Ovary (tissue), 3 donors: ENCODE results near the gene ACAP3.

Experiments used
- EP300 ChIP-seq: sonication (generic); formaldehyde crosslinking; IDR thresholded peaks from one replicate; pipeline ENCODE4 v1.6.1; 2017; ENCODE audit warnings: antibody characterized with exemption
- POLR2A ChIP-seq: fragments of 450-650 bp; IDR thresholded peaks from one replicate; pipeline ENCODE4 v1.6.1; 2017; ENCODE audit warnings: antibody characterized with exemption, mild to moderate bottlenecking, moderate library complexity
- TF ChIP-seq, protein P1 (sequence below), 3 donors: fragments of 450-650 bp in 2 of 3; fragments of 200-600 bp in 1 of 3; IDR thresholded peaks; one replicate each; pipeline versions ENCODE4 v1.5.1 to v1.8.0; 2016 to 2022; ENCODE audit warnings: antibody characterized with exemption in 3 of 3, mild to moderate bottlenecking in 1 of 3
- donor health status: DM: no; HTN: no; CAD: no.

DNA sequence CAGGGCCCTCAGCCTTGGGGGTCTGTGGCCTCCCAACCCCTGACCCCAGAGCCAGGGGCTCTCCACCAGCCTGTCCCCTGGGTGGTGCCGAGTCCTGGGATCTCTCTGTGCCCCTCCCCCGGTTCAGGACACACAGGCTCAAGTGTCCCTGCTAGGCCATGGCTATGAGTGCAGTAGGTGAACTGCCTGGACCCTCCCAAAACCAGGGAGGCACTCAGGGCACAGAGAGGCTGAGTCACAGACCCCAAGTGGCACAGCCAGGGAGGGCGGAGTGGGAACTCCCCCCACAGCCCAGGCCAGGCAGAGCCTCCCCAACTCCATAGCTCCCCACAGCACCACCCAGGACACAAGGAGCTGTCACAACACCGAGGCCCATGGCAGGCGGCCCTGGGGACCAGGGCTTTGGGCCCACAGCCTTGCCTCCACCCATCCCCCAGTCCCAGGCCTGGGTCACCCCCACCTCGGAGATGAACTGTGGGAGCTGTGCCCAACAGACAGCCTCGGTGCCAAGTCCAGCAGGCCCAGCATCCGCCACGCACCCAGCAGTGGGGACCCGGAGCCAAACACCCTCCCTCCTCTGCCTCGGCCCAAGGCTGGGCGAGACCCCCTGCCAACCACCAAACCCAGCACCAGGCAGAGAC lies 38.2 kb upstream of the ACAP3 start:
- TF ChIP-seq, protein P1, sequence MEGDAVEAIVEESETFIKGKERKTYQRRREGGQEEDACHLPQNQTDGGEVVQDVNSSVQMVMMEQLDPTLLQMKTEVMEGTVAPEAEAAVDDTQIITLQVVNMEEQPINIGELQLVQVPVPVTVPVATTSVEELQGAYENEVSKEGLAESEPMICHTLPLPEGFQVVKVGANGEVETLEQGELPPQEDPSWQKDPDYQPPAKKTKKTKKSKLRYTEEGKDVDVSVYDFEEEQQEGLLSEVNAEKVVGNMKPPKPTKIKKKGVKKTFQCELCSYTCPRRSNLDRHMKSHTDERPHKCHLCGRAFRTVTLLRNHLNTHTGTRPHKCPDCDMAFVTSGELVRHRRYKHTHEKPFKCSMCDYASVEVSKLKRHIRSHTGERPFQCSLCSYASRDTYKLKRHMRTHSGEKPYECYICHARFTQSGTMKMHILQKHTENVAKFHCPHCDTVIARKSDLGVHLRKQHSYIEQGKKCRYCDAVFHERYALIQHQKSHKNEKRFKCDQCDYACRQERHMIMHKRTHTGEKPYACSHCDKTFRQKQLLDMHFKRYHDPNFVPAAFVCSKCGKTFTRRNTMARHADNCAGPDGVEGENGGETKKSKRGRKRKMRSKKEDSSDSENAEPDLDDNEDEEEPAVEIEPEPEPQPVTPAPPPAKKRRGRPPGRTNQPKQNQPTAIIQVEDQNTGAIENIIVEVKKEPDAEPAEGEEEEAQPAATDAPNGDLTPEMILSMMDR (IDR thresholded peaks at IDR 0.05) = no peak
- TF ChIP-seq POLR2A = no peak
- no peak for TF ChIP-seq EP300
